HL-60 (cell line): ENCODE data around the gene FOXP1.
A peak's percentile ranks its signal among the peaks of the same experiment; 100 is the strongest.

Experiments used
- DNase-seq, 2 experiments: peaks; one replicate each; pipeline ENCODE4 v3.0.0-alpha.2; 2010 to 2020; ENCODE audit warnings: low read depth in 1 of 2, low spot score in 1 of 2
- H3K27ac ChIP-seq: fragments of 250-450 bp; sonication (Bioruptor Pico); replicated peaks from 2 replicates; pipeline ENCODE4 v1.5.1; 2020; ENCODE audit warnings: mild to moderate bottlenecking, moderate library complexity
- H3K27me3 ChIP-seq: fragments of 250-450 bp; sonication (Bioruptor Pico); 2 replicates; pipeline ENCODE4 v1.5.1; 2021; ENCODE audit warnings: mild to moderate bottlenecking, moderate library complexity; ENCODE audit not compliant: insufficient read depth, poor library complexity, severe bottlenecking
- H3K4me3 ChIP-seq: replicated peaks from 2 replicates; pipeline ENCODE4 v1.5.1; 2011; ENCODE audit warnings: mild to moderate bottlenecking, control low read depth, low read length; ENCODE audit not compliant: insufficient read depth
- CTCF ChIP-seq: IDR thresholded peaks from one replicate; pipeline ENCODE4 v1.5.1; 2011; ENCODE audit warnings: low read length, control low read depth, inconsistent platforms; ENCODE audit not compliant: insufficient read depth
- GABPA ChIP-seq: IDR thresholded peaks from 2 replicates; pipeline ENCODE4 v1.6.1; 2012; ENCODE audit warnings: low read depth
- POLR2AphosphoS5 ChIP-seq: IDR thresholded peaks from 2 replicates; pipeline ENCODE4 v1.6.1; 2012; ENCODE audit warnings: low read depth
- REST ChIP-seq: IDR thresholded peaks from 2 replicates; pipeline ENCODE4 v1.6.1; 2012; ENCODE audit warnings: low read depth; ENCODE audit not compliant: insufficient replicate concordance
- SPI1 ChIP-seq: IDR thresholded peaks from 2 replicates; pipeline ENCODE4 v1.6.1; 2012; ENCODE audit warnings: low read depth, mild to moderate bottlenecking, borderline replicate concordance

The FOXP1 gene

GRCh38 chr3:71310980-71311660, 272.4 kb downstream of the FOXP1 start:
- no peaks in the 10 kb centered on the region for H3K27me3 ChIP-seq
- no peak overlapping the region for H3K4me3 ChIP-seq
- TF ChIP-seq POLR2AphosphoS5 (no peak), GABPA (no peak), CTCF (no peak), REST (no peak), SPI1 (no peak)
- no peak for DNase-seq
- no peak overlapping the region for H3K27ac ChIP-seq

- Histone ChIP-seq H3K4me3 (no peak overlapping the region), H3K27me3 (no peaks in the 10 kb centered on the region), H3K27ac (no peak overlapping the region)
- TF ChIP-seq POLR2AphosphoS5 (no peak), GABPA (no peak), SPI1 (no peak), REST (no peak), CTCF (no peak)
- peak in 1 of 2 experiments; percentile 25 for DNase-seq
Observed at GRCh38 chr3:71310359-71310979, 273.1 kb downstream of the FOXP1 start.

- no peak overlapping the region for H3K4me3 ChIP-seq
- TF ChIP-seq CTCF (no peak), SPI1 (no peak), POLR2AphosphoS5 (no peak), GABPA (no peak), REST (no peak)
- no peaks in the 10 kb centered on the region for H3K27me3 ChIP-seq
- no peak overlapping the region for H3K27ac ChIP-seq
- DNase-seq: no peak
Observed at GRCh38 chr3:71309886-71310285, 273.6 kb downstream of the FOXP1 start.
